RKO (cell line): ENCODE measurements around the gene PLBD2.

Source experiments
- DNase-seq: peaks from one replicate; pipeline ENCODE4 v3.0.0-alpha.2; 2016; ENCODE audit warnings: low spot score

Gene PLBD2

GRCh38 chr12:113420996-113421595 lies 62.7 kb downstream of the PLBD2 start:
- no peak for DNase-seq

DNA sequence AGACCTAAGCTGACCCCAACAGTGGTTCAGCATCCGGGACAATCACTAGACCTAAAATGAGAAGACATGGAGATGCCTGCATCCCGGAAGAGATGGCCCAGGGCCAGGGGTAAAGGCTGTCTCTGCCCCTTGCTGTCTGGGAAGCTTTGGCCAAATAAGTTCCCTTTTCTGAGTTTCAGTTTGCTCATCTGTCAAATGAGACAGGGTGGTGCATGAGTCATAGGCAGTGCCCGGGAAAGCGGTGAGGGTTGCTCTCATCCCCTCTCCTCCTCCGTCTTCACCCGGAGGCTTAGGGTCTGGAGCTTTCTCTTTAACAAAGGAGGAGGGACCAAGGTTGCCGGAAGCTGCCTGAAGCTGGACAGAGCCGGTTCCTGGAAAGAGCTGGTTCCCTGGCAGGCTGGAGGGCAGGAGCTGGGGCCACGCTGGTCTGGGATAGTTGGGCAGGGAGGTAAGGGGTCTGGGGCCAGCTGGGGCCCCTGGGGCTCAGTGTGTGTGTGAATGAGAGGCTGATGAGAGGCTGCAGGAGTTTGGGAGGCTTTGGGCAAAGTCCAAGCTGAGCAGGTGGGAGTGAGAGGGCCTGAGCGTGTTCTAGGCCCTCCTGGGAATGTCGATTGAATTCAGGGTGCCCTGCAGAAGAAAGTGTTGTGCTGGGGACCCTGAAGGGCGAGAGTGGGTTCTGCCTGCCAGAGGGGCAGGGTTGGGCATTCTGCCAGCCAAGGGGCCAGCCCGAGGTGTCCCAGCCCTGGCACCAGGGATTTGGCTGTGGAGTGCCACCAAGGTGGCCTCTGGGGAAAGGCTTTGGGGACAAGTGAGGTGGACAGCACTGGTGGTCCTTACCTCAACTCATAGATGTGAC lies 63.9 kb downstream of the PLBD2 start, which contains the start of gene SDSL:
SDSL (plus strand) TSS at position 351 of the 856 bp plus-strand sequence. CDS start 5,603 bp downstream, outside the sequence.
- peak; percentile 94 for DNase-seq

DNA sequence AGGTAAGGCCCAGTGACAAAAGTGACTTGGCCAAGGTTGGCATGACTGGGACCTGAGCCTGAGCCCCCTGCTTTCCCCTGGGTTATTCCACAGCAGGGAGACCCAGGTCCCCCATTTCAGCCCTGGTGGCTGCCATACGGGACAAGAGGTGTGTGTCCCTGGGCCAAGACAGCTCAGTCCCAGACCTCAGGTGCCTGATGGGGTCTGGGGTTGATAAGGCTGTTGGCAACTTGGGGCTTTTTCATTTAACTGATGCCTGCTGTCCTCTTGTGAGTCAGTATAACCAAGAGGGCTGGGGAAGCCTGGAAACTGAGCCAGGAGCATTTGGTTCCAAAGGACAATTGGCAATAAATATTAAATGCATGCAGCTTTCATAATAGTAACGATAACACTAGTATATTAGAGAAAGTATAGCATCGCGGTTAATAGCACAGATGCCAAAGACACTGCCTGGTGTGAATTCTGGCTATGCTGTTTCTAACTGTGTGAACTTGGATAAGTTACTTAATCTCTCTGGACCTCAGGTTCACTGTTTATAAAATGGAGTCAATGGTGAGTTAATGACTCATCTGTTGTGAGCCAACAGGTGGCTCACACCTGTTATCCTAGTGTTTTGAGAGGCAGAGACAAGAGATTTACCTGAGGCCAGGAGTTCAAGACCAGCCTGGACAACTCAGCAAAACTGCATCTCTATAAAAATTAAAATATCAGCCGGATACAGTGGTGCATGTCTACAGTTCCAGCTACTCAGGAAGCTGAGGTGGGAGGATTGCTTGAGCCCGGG lies 64.7 kb downstream of the PLBD2 start:
- DNase-seq: peak; percentile 33

GRCh38 chr12:113424456-113424855 lies 66.1 kb downstream of the PLBD2 start:
- no peak for DNase-seq

GRCh38 chr12:113424915-113425823 lies 66.8 kb downstream of the PLBD2 start:
- peak; percentile 63 for DNase-seq

- no peak for DNase-seq
Observed at GRCh38 chr12:113425960-113426453, 67.6 kb downstream of the PLBD2 start.

- DNase-seq: no peak
Observed at GRCh38 chr12:113427882-113428281, 69.5 kb downstream of the PLBD2 start.

DNA sequence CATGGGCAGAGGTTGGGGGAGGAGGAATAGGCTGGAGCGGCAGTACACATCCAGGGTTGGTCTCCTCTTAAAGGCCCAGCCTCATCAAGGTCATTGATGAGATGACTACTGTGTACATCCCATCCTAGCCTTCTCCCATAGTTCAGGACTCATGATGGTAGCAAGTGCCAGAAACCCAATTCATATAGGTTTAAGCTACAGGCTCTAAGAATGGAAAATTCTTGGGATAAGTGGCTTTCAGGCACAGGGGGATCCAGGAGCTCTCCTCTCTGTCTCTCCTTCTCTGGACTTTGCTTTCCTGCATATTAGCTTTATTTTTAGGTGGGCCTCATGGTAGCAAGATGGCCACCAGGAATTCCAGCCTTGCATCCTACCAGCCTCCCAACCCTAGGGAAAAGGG lies 70.1 kb downstream of the PLBD2 start:
- no peak for DNase-seq

DNA sequence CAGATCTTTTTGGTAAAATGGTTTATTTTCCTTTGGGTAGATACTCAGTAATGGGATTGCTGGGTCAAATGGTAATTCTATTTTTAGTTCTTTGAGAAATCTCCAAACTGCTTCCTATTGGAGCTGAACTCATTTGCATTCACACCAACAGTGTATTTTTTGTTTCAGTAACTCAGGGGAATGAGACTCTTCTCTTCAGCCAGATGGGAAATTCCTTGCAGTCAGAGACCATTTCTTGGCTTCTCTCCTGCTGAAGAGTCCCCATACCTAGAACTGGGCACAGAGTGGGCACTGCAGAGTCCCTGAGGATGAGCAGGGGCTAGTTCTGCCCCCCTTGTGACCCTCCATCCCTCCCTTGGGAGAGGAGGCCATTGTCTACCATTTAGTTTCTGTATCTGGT lies 74.6 kb downstream of the PLBD2 start:
- DNase-seq: no peak

- DNase-seq: no peak
Observed at GRCh38 chr12:113435367-113435766, 77.0 kb downstream of the PLBD2 start.

- no peak for DNase-seq
Observed at GRCh38 chr12:113436586-113436985, 78.2 kb downstream of the PLBD2 start.

DNA sequence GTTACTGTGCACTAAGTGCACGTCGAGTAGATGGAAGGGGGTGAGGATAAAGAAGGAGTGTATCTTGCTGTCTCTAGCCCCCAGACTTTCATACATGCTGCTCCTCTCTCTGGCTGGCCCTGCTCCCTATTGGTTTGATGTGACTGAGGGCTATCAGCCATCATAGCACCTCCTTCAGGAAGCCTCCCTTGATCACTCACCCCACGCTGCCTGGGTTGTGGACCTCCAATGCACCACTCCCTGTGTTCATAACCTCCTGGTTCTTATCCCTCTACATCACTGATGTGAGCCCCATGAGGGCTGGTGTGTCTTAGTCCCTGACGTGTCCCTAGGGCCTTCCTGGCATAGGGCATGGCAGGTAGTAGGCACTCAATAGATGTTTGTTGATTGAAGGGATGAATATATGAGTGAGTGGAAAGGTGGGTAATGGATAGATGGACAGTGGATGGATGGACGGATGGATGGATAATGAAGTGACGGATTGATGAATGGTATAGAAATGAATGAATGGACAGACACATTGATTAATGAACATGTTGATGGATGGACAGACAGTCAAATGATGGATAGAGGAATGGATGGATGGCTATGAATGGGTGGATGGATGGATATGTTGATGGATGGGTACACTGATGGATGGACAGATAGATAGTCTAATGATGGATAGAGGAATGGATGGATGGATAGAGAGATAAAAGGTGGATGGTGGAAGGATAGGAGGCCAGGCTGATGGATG lies 78.8 kb downstream of the PLBD2 start:
- no peak for DNase-seq

GRCh38 chr12:113437729-113438100 lies 79.3 kb downstream of the PLBD2 start:
- no peak for DNase-seq

DNA sequence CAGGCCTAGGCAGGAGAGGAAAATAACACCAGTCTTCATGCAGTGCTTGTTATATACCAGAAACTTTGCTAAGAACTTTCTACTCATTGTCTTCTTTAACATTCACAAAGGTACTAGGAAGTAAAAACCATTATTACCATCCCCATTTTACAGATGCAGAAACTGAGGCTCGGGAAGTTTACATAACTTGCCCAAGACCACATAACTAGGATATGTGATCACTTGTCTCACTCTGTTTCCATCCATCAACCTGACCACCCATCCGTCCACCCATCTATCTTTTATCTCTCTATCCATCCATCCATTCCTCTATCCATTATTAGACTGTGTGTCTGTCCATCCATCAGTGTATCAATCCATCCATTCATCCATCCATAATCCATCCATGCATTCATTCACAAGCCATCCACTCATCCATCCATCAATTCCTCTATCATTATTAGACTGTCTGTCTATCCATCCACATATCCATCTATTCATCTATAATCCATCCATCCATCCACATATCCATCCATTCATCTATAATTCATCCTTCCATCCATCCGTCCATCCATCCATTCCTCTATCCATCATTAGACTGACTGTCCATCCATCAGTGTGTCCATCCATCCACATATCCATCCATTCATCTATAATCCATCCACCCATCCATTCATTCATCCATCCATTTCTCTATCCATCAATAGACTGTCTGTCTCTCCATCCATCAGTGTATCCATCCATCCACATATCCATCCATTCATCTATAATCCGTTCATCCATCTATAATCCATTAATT lies 80.3 kb downstream of the PLBD2 start:
- no peak for DNase-seq

DNA sequence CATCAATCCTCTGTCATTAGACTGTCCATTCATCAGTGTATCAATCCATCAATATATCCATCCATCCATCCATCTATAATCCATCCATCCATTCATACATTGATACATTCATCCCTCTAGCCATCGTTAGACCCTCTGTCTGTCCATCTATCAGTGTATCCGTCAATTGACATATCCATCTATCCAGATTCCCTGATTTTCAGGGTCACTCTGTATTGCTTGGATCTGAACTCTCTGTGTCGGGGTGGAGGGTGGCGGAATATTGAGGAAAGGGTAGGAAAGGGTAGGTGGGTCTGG lies 80.9 kb downstream of the PLBD2 start:
- no peak for DNase-seq

DNA sequence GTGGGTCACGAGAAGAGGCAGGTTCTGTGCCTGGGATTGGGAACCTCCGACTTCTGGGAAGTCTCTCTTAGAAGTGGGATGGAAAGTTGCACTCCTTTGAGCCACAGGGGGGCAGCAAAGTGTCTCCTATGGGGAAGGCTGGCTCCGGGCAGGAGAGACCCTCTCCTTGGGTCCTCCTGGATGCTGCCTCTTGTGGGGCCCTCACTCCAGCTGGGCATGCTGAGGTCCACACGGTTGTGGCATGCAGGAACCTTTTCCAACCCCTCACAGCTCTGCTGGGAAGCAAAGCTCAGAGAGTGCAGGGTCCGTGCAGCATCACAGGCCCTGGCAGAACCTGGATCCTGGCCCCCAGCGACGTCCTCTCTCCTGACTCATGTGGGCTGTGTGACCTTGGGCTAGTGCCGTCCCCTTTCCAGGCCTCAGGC lies 81.2 kb downstream of the PLBD2 start:
- DNase-seq: peak; percentile 37

DNA sequence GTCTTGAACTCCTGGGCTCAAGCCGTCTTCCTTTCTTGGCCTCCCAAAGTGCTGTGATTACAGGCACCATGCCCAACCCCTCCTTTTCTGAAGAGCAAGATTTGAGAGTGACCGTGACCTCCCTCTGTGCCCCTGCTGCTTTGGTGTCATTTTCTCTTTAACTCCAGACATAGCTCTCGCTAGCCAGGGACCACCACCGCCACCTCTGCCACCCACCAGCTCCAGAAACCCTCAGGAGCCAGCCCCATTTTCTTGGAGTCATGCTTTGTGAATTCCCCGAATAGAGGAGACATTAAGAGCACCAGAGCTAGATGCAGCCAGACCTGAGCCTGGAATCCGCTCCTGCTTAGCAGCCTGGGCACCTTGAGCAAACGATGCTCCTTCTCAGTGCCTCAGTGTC lies 81.9 kb downstream of the PLBD2 start:
- DNase-seq: no peak
